NCI-H510A treated with DMSO at 0.1 percent for 48 hours (cell line): ENCODE results near the gene LRRC10.
A peak's percentile ranks its signal among the peaks of the same experiment; 100 is the strongest.

Experiments
- DNase-seq: peaks from one replicate; lab custom pipeline; 2025; lab: John Stamatoyannopoulos, UW

The LRRC10 gene

DNA sequence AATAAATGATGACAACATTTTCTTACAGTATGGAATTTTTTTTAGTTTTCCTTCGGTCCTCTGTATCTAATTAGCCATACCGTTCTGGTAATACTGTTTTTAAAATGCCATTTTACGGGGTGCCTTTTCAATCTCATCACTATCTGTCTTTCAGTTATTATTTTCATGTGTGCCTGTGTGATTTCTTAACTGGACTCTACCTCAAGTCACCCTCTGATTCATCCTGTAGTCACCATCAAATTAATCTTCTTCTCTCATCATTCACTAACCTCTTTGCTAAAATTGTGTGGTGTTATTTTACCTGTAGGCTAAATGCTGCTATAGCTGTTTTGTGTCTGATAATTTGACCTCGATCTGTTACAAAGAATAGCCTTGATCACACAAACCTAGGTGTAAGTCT is 41.5 kb downstream of the LRRC10 start:
- no peak for DNase-seq

DNA sequence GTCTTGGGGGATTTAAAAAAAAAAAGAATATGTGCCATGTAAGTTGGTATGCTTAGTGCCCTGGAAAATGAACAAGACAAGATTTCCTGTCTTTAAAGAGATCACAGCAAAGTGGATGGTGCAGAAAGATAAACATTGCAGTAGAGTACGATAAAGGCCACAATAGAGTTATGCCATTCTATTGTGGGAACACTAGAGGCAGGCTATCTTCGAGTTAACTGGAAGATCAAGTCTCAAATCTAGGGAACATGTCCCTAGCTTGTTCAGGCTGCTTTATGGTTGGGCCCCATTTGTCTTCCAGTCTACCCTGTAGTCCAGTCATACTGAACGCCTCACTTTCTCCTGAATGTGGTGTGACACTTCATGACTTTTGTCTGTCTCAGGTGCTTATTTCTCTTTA is 44.1 kb downstream of the LRRC10 start:
- DNase-seq = peak; percentile 34

- DNase-seq = no peak
These were observed 47.4 kb downstream of the LRRC10 start for GRCh38 chr12:69563166-69563762.
